Epithelial cell of esophagus (primary cell): Measurements from ENCODE around the gene CEP89.
"Not testable (repeated sequence)": the region's sequence is repeated elsewhere in the genome, so short reads cannot be mapped to it uniquely, and the experiment has no call there.

Source experiments
- DNase-seq: peaks from one replicate; pipeline ENCODE4 v3.0.0; 2010; ENCODE audit warnings: low read depth
- H3K4me3 ChIP-seq: 2 replicates; pipeline ENCODE4 v1.5.1; 2011; ENCODE audit warnings: mild to moderate bottlenecking, low read length, control low read depth
- TF ChIP-seq, protein P1 (sequence below): IDR thresholded peaks from 2 replicates; pipeline ENCODE4 v1.5.1; 2011; ENCODE audit warnings: low read depth, mild to moderate bottlenecking, low read length, control low read depth, inconsistent platforms; ENCODE audit not compliant: insufficient read depth; ENCODE audit errors: missing control alignments

CEP89 gene

DNA sequence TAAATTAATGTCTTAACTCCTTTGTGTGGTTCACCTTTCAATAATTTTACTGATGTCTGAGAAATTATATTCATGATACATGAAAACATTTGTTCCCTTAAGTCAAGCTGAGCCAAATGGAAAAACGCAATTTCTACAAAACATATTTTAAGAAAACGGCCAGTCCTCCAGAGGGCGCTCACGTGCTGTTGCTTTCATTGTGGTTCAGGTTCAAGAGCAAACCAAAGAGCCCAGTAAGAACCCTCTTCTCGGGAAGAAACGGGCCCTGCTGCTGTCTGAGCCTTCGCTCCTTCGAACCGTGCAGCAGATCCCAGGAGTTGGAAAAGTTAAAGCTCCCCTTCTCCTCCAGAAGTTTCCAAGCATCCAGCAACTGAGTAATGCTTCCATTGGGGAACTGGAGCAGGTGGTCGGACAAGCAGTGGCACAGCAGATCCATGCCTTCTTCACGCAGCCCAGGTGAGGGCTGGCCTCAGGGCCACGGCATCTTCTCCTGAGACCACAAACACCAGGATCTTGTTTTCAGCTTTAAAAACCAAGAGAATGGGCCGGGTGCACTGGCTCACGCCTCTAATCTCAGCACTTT is 4.6 kb upstream of the CEP89 start:
- TF ChIP-seq, protein P1, sequence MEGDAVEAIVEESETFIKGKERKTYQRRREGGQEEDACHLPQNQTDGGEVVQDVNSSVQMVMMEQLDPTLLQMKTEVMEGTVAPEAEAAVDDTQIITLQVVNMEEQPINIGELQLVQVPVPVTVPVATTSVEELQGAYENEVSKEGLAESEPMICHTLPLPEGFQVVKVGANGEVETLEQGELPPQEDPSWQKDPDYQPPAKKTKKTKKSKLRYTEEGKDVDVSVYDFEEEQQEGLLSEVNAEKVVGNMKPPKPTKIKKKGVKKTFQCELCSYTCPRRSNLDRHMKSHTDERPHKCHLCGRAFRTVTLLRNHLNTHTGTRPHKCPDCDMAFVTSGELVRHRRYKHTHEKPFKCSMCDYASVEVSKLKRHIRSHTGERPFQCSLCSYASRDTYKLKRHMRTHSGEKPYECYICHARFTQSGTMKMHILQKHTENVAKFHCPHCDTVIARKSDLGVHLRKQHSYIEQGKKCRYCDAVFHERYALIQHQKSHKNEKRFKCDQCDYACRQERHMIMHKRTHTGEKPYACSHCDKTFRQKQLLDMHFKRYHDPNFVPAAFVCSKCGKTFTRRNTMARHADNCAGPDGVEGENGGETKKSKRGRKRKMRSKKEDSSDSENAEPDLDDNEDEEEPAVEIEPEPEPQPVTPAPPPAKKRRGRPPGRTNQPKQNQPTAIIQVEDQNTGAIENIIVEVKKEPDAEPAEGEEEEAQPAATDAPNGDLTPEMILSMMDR, result peak; percentile 90
- DNase-seq, result peak; percentile 71
- no peak overlapping the region for H3K4me3 ChIP-seq

DNA sequence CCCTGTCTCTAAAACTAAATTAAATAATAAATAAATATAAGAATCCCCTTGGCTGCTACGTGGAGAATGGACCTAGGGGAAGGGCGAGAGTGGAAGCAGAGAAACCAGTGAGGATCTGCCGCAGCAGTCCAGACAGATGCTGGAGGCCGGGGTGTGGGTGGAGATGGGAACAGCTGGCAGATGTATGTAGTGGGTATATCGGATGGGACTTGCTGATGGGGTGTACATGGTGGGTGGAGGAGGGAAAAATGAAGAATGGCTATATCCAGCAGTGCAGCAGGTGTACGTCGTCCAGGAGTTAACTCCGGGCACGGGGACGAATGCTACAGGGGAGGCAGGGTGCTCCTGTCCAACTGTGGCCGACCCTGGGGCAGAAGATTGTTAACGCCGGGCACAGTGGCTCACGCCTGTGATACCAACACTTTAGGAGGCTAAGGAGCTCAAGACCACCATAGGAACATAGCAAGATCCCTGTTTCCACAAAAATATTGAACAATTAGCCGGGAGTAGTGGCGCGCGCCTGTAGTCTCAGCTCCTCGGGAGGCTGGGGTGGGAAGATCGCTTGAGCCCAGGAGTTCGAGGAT is 654 bp downstream of the CEP89 start:
- H3K4me3 ChIP-seq, result peak overlapping the region; percentile 73
- no peak for DNase-seq
- TF ChIP-seq, protein P1, result no peak

DNA sequence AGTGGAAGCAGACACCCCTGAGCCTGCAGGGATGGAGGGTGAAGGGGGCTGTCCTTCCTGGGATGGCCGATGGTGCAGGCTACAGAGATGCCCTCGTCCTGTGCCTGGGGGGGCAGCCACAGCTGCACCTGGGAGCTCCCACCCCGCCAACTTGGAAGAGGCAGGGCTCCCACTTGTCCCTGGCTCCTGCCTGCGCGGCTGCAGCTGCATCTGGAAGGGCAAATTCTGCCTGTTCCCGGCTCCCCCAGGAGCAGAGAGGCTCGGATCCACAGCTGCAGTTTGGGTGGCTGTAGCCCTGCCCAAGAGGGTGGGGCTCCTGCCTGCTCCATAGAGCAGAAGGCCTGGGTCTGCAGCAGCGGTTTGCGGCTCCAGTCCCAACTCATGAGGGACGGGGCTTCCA is 2.2 kb downstream of the CEP89 start:
- DNase-seq, result no peak
- H3K4me3 ChIP-seq, result no peak overlapping the region
- TF ChIP-seq, protein P1, result no peak

DNA sequence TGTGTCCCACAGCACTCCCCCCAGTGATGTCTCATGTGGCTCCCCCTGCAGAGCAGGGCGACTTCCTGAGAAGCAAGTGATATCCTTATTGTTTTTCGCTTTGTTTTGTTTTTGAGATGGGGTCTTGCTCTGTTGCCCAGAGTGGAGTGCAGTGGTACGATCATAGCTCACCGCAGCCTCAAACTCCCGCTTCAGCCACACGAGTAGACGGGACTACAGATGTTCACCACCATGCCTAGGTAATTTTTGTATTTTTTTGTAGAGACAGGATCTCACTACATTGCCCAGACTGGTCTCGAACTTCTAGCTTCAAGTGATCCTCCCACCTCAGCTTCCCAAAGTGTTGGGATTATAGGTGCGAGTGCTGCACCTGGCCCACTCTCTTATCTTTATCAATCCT is 5.0 kb downstream of the CEP89 start:
- DNase-seq, result no peak
- H3K4me3 ChIP-seq, result no peak overlapping the region
- TF ChIP-seq, protein P1, result no peak

DNA sequence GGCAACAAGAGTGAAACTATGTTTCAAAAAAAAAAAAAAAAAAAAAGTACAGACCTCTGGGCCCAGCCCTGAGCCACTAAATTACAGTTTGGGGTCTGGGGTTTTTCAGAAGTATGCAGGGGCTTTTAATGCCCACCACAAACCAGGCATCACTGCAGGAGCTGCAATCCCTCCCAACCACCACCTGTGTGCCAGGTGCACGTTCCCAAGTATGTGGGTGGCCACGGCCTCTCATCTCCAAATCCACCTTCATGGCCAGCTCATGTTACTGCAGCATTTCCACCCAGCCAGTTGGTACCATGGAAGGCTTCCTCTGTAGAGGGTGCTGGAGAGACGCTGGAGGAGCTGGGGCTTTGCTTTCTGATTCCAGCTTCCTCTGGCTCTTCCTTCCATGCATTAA is 26.5 kb downstream of the CEP89 start:
- H3K4me3 ChIP-seq, result no peak overlapping the region
- no peak for DNase-seq
- TF ChIP-seq, protein P1, result no peak

DNA sequence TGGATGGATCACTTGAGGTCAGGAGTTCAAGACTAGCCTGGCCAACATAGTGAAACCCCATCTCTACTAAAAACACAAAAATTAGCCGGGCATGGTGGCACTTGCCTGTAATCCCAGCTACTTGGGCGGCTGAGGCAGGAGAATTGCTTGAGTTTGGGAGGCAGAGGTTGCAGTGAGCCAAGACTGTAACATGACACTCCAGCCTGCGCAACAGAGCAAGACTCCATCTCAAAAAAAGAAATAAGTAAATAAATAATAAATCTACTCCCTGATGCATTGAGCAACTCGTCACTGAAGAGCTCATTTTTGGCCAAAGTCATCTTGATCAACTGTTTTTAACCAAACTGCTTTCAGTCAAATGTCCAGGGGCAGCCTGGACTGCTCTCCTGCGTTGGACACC is 30.5 kb downstream of the CEP89 start:
- DNase-seq, H3K4me3 ChIP-seq: not testable (repeated sequence)

DNA sequence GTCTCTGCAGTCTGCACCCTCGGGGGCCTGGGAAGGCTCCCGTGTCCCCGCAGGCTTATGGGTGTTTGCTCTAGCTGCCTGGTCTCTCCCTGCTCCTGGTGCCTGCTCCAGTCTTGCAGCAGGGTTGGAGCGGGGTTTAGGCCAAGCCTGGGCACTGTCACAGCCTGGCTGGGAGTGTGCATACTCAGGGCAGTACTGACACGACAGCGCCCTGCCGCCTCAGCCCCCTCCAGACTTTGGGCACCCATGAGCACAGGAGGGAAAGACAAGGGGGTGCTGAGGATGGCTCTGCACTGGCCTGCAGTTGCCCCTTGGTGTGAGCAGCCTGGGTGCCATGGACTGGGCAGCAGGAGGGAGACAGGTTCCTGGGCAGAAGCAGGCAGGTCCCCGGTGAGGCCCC is 35.7 kb downstream of the CEP89 start:
- H3K4me3 ChIP-seq, result no peak overlapping the region
- DNase-seq, result no peak
- TF ChIP-seq, protein P1, result no peak

DNA sequence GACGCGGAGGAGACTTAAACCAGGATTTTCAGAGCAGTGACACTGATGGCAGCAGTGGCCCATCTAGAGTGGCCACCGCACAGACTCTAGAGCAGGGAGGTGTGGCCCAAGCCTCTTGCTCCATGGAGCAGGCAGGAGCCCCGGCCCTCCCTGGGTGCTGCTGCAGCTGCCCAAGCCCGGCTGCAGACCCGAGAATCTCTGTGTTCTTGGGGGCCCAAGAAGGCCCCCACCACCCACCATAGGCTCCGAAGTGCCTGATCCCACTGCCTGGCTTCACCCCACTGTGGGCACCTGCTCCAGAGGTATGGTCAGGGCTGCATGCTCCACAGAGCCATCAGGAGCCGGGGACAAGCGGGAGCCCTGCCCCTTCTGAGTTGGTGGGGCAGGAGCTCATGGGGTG is 36.1 kb downstream of the CEP89 start:
- TF ChIP-seq, protein P1, result no peak
- H3K4me3 ChIP-seq, result no peak overlapping the region
- DNase-seq, result no peak
